Tibial nerve (tissue), 4 donors: ENCODE data around the gene TSPYL6. TPM values are rescaled to one million over a fixed set of nuclear protein-coding genes. Genes with fewer than 3 reads are reported as not detected.
"Not testable (repeated sequence)": the region's sequence is repeated elsewhere in the genome, so short reads cannot be mapped to it uniquely, and the experiment has no call there.

Experiments used
- DNase-seq, 2 donors: peaks; one replicate each; pipeline ENCODE4 v3.0.0-alpha.2; 2019; ENCODE audit warnings: low spot score in 2 of 2
- H3K27ac ChIP-seq, 4 donors: fragments of 200-600 bp; sonication (generic) in 3 of 4; one replicate each; pipeline ENCODE4 v1.5.1; 2017 to 2019; ENCODE audit warnings: mild to moderate bottlenecking in 1 of 4
- H3K27me3 ChIP-seq, 2 donors: fragments of 200-600 bp; sonication (generic) in 1 of 2; one replicate each; pipeline versions ENCODE4 v1.5.1 to v1.6.0; 2017 to 2019
- H3K36me3 ChIP-seq, 3 donors: fragments of 200-600 bp; sonication (generic); one replicate each; pipeline ENCODE4 v1.5.1; 2018 to 2019
- H3K4me1 ChIP-seq, 4 donors: fragments of 200-600 bp; sonication (generic) in 3 of 4; one replicate each; pipeline ENCODE4 v1.5.1; 2017 to 2019
- H3K4me3 ChIP-seq, 4 donors: fragments of 200-600 bp; sonication (generic) in 3 of 4; one replicate each; pipeline ENCODE4 v1.5.1; 2017 to 2019; ENCODE audit warnings: mild to moderate bottlenecking in 1 of 4, moderate library complexity in 1 of 4
- H3K9me3 ChIP-seq, 4 donors: fragments of 200-600 bp; sonication (generic) in 3 of 4; one replicate each; pipeline ENCODE4 v1.5.1; 2017 to 2019
- EP300 ChIP-seq, 2 donors: sonication (generic); formaldehyde crosslinking; IDR thresholded peaks; one replicate each; pipeline ENCODE4 v1.6.1; 2017; ENCODE audit warnings: antibody characterized with exemption in 2 of 2, mild to moderate bottlenecking in 1 of 2
- POLR2A ChIP-seq, 2 donors: fragments of 450-650 bp; IDR thresholded peaks; one replicate each; pipeline ENCODE4 v1.6.1; 2017; ENCODE audit warnings: antibody characterized with exemption in 2 of 2, mild to moderate bottlenecking in 2 of 2, moderate library complexity in 2 of 2
- WGBS, 2 donors: methylation state at CpG; one replicate each; pipeline ENCODE4 v1.1.5; 2018; 5-methylcytosine and 5-hydroxymethylcytosine counted together
- total RNA-seq, 4 donors: library from RNA; depleted of rRNA; stranded (reverse); fragments of >200 nt; gene quantifications; one replicate each; pipeline ENCODE4 v1.1.0, GENCODE V29; 2016
- TF ChIP-seq, protein P1 (sequence below), 5 experiments: fragments of 200-600 bp in 3 of 5; fragments of 450-650 bp in 2 of 5; sonication (generic) in 3 of 5; IDR thresholded peaks; one replicate each; pipeline ENCODE4 v1.5.1; 2016 to 2019; ENCODE audit warnings: antibody characterized with exemption in 5 of 5, mild to moderate bottlenecking in 3 of 5, moderate library complexity in 2 of 5

Gene TSPYL6
- total RNA-seq: 1 to 10 TPM in 1 of 4 donors, under 1 TPM in 1, not detected in 2; 0.21 to 1.7 TPM

DNA sequence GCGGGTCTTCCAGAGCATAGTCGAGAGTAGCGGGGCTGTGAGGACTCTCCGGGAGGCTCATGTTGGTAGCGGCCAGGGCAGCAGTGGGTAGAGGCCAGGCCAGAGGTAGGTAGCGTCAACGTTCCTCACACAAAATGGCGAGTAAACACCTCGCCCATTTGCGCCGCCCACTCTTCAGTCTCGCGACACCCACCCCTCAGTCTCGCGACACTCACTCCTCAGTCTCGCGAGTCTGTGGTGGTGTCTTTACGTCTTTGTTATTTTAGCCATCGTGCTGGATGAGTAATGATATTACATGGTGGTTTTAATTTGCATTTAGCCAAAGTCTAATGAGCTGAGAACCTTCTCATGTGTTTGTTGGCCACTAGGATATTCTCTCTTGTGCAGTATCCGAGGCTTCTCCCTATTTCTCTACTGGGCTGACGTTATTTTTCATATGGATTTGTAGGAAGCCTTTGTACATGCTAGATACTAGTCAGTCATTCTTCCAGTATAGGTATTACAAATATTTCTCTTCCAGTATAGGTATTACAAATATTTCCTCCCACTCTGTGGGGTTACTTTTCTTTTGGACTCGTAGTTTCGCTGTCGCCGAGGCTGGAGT is at the start of gene TSPYL6:
Gene TSPYL6, minus strand, starts transcription at position 139 of the 604 bp plus-strand sequence. Its CDS starts 78 bp downstream, at position 61.
- 97% methylated on average over 25 of the region's 25 CpGs for WGBS, 2 donors
- Histone ChIP-seq H3K36me3 (peaks cover 0 to 8% (median 0%) of the 10 kb centered on the region in 3 donors), H3K4me1 (peaks cover 0 to 3% (median 0%) of the 10 kb centered on the region in 4 donors), H3K4me3 (no peak within 1 kb of the TSS), H3K27me3 (no peaks in the 10 kb centered on the region), H3K27ac (no peak within 1 kb of the TSS), H3K9me3 (peaks cover 0 to 4% (median 0%) of the 10 kb centered on the region in 4 donors)
- DNase-seq: no peak
- no peak for TF ChIP-seq EP300 (IDR thresholded peaks at IDR 0.05)
- TF ChIP-seq, protein P1, sequence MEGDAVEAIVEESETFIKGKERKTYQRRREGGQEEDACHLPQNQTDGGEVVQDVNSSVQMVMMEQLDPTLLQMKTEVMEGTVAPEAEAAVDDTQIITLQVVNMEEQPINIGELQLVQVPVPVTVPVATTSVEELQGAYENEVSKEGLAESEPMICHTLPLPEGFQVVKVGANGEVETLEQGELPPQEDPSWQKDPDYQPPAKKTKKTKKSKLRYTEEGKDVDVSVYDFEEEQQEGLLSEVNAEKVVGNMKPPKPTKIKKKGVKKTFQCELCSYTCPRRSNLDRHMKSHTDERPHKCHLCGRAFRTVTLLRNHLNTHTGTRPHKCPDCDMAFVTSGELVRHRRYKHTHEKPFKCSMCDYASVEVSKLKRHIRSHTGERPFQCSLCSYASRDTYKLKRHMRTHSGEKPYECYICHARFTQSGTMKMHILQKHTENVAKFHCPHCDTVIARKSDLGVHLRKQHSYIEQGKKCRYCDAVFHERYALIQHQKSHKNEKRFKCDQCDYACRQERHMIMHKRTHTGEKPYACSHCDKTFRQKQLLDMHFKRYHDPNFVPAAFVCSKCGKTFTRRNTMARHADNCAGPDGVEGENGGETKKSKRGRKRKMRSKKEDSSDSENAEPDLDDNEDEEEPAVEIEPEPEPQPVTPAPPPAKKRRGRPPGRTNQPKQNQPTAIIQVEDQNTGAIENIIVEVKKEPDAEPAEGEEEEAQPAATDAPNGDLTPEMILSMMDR (IDR thresholded peaks at IDR 0.05): no peak
- TF ChIP-seq POLR2A (IDR thresholded peaks at IDR 0.05): no peak

DNA sequence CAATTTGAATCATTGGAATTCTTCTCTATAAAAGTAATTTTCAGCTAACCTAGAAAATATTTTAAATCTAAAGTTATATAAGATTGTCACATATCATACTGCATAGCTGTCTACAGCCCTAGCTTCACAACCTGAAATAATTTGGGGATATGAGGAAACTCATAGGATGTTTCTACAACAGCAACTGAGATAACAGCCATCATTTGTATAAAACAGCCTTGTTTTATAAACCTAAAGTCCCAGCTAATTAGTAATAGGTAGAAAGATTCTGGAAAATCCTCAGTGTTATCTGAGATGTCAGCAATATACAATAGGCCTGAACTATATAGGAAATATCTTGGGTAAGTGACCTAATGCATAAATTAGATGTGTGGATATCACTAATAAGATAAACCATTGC is 47.6 kb upstream of the TSPYL6 start:
- Histone ChIP-seq H3K9me3 (no peaks in the 10 kb centered on the region), H3K27ac (no peak overlapping the region), H3K4me1 (no peaks in the 10 kb centered on the region), H3K27me3 (no peaks in the 10 kb centered on the region), H3K4me3 (no peak overlapping the region), H3K36me3 (no peaks in the 10 kb centered on the region)
- TF ChIP-seq EP300 (IDR thresholded peaks at IDR 0.05): no peak
- TF ChIP-seq, protein P1 (IDR thresholded peaks at IDR 0.05): no peak
- no peak for TF ChIP-seq POLR2A (IDR thresholded peaks at IDR 0.05)
- DNase-seq: no peak

DNA sequence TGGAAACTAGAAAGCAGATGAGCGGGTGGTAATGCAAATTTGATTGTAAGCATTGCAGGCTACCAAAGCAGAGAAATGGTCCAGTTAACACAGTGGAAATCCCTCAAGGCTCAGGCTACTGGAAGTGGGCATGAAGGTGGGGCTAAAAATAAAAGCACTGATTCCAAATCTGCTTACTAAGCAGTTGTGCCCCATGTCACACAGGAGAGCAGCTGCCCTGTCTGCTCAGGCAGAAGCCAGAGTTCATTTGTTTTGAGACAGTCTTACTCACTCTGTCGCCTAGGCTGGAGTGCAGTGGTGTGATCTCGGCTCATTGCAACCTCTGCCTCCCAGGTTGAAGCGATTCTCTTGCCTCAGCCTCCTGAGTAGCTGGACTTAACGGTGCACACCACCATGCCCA is 42.5 kb upstream of the TSPYL6 start:
- DNase-seq: no peak

DNA sequence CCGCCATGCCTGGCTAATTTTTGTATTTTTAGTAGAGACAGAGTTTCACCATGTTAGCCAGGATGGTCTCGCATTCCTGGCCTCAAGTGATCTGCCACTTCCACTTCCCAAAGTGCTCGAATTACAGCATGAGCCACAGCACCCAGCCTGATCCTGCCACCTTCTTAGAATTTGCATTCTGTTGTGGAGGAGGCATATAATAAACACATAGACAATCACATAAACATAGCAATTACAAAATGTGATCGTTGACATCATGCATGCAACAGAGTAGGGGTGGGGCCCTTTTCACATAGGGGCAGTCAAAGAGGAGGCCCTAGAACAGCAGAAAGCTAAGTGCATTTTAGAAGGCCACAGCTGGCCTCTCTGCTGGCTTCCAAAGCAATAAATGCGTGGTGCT is 39.9 kb upstream of the TSPYL6 start:
- no peak for TF ChIP-seq POLR2A (IDR thresholded peaks at IDR 0.05)
- TF ChIP-seq, protein P1 (IDR thresholded peaks at IDR 0.05): no peak
- TF ChIP-seq EP300 (IDR thresholded peaks at IDR 0.05): no peak
- Histone ChIP-seq H3K9me3 (no peaks in the 10 kb centered on the region), H3K27ac (no peak overlapping the region), H3K4me1 (peaks cover 0 to under 1% (median 0%) of the 10 kb centered on the region in 4 donors), H3K36me3 (no peaks in the 10 kb centered on the region), H3K4me3 (no peak overlapping the region), H3K27me3 (no peaks in the 10 kb centered on the region)
- WGBS, 2 donors: 78 to 83% methylated on average over 5 of the region's 5 CpGs
- no peak for DNase-seq

More for the DNA sequence above, 42.5 kb upstream of the TSPYL6 start:
- 94 to 95% methylated on average over 5 of the region's 5 CpGs for WGBS, 2 donors
- Histone ChIP-seq H3K4me3 (no peak overlapping the region), H3K36me3 (no peaks in the 10 kb centered on the region), H3K27ac (no peak overlapping the region), H3K27me3 (no peaks in the 10 kb centered on the region), H3K9me3 (no peaks in the 10 kb centered on the region), H3K4me1 (no peaks in the 10 kb centered on the region)
- TF ChIP-seq POLR2A (IDR thresholded peaks at IDR 0.05) (no peak), EP300 (IDR thresholded peaks at IDR 0.05) (no peak)
- TF ChIP-seq, protein P1 (IDR thresholded peaks at IDR 0.05): no peak

DNA sequence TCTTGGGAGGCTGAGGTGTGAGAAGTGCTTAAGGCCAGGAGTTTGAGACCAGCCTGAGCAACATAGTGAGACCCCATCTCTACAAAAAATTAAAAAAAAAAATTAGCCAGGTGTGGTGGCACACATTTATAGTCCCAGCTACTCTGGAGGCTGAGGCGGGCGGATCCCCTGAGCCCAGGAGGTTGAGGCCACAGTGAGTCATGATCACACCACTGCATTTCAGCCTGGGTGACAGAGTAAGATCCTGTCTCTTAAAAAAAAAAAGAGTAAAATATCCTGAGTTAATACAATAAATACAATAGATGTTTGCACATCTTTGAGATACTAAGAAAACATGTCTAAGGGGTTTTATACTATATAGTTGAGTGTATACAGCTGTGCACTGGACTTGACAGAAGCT is 38.6 kb upstream of the TSPYL6 start:
- not testable (repeated sequence) for DNase-seq, H3K4me3 ChIP-seq, H3K9me3 ChIP-seq, H3K36me3 ChIP-seq, H3K4me1 ChIP-seq, H3K27ac ChIP-seq, H3K27me3 ChIP-seq
- WGBS, 2 donors: 98 to 100% methylated on average over 2 of the region's 2 CpGs
